Right ventricle myocardium superior (tissue), 1 donor: Measurements from ENCODE around the gene OTOG. TPM values are rescaled to one million over a fixed set of nuclear protein-coding genes. Genes with fewer than 3 reads are reported as not detected.

Experiments used
- ATAC-seq: fragments of 200-7000 bp; cut with Tn5 transposase; one replicate; pipeline ENCODE4 v1.9.1; 2020; ENCODE audit warnings: mild to moderate bottlenecking; ENCODE audit not compliant: poor library complexity
- DNase-seq: peaks from one replicate; pipeline ENCODE4 v3.0.0-alpha.2; 2020
- intact Hi-C: fragments of 100-400 bp; cut with DNase I; formaldehyde crosslinking; loops from one replicate; pipeline ENCODE4 v1.11.2; 2022
- total RNA-seq: library from RNA; stranded (reverse); fragmentation: NEBNext Ultra II Directional; extraction: Animal tissue kit (Norgen Biotek cat#: 25700); gene quantifications from one replicate; pipeline ENCODE4 v1.2.1, GENCODE V29; 2021
- donor health status: DM: no; HTN: yes; CAD: no; lungs with severe emphysema.

The OTOG gene
- total RNA-seq, 1 donor from 2014 or later: not detected

DNA sequence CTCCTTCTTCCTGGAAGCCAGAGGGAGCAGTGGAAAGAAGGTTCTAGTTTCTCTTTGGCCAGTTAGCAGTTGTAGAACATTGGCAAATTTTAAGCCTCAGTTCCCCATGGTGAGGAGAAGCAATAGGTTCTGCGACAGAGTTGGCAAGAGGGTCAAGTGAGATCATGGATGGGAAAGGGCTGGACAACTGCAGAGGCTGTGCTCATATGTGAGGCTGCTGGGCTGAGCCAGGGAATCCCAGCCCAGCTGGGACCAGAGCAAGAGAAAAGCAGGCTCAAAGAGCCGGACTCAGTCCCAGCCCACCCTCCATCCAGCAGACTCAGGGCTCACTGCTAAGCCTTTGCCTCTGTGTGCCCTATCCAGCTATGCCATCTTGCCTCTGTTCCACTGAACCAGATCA, 105.5 kb downstream of the OTOG start:
- ATAC-seq (peak; percentile 59), DNase-seq (no peak)
- intact Hi-C loops: no loop called here

GRCh38 chr11:17653611-17654010, 106.6 kb downstream of the OTOG start:
- intact Hi-C loops: no loop called here
- ATAC-seq (no peak), DNase-seq (no peak)

DNA sequence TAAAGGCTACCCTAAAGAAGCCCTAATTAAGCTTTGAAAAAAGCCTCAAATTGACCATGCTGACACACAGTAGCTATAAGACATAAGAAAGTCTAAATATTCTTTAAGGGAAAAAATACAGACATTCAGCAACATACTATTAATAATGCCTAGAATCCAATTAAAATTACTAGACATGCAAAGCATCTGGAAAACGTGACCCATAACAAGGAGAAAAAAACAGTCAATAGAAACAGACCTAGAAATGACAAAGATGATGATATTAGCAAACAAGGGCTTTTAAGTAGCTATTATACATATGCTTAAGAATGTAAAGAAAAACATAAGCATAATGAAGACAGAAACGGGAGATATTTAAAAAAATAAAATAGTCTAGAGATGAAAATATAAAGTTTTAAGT, 108.6 kb downstream of the OTOG start:
- ATAC-seq: no peak
- DNase-seq: no peak
- intact Hi-C loops: no loop called here

GRCh38 chr11:17658211-17658610, 111.2 kb downstream of the OTOG start:
- DNase-seq (no peak), ATAC-seq (no peak)
- intact Hi-C loops: no loop called here

GRCh38 chr11:17668166-17668565, 121.1 kb downstream of the OTOG start:
- DNase-seq (no peak), ATAC-seq (no peak)
- intact Hi-C loops: no loop called here

DNA sequence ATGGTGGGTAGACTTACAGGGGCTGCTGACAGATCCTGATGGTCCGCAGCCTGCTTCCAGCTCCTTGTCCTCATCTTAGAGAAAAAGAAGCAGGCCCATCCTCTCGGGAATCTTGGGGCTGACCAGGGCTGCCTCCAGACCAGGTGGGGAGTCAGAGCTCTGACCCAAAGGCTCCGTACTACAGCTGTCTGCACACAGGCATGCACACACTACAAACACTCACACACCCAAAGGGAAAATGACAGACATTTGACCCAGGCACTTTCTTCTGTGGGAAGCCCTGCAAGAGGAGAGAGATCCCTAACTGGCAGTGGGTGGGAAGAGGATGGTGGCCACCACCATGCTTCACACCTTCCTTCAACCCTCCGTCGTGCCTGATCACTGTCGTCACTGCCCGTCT, 125.4 kb downstream of the OTOG start:
- ATAC-seq (no peak), DNase-seq (no peak)
- intact Hi-C loops: no loop called here

DNA sequence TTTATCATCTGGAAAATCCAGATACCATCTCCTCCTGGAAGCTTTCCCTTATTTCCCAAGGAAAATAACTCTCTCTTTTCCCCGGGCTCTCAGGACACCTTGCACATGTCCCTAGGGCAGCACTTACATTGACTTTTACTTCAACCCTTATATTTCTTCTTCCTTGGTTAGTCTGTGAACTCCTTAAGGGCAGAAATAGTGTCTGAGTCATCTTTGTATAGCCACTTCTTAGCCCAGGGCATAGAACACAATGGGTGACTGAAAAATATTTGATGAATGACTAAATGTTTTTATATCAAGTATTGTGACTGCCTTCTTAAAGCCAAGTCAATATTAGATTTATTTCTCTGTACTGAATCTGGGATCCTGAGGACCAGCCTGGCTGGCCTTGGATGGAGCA, 126.9 kb downstream of the OTOG start:
- ATAC-seq (no peak), DNase-seq (no peak)
- intact Hi-C loops: no loop called here

DNA sequence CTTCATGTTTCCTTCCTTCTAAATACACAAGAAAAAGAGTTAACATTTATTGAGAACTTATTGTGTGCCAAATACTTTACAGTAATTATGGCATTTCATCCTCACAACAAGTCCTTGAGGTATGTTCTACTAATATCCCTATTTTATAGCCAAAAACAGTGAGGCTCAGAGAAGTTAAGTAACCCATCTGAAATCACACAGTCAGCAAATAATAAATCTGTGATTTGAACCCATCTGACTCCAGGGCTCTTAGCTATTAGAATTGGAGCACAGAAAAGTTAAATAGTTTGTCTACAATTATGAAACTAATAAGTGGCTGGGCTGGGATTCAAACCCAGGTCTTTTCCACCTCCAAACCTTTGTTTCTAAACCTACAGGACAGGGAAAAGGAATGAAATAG, 135.8 kb downstream of the OTOG start:
- intact Hi-C loops: no loop called here
- ATAC-seq: no peak
- DNase-seq: no peak

DNA sequence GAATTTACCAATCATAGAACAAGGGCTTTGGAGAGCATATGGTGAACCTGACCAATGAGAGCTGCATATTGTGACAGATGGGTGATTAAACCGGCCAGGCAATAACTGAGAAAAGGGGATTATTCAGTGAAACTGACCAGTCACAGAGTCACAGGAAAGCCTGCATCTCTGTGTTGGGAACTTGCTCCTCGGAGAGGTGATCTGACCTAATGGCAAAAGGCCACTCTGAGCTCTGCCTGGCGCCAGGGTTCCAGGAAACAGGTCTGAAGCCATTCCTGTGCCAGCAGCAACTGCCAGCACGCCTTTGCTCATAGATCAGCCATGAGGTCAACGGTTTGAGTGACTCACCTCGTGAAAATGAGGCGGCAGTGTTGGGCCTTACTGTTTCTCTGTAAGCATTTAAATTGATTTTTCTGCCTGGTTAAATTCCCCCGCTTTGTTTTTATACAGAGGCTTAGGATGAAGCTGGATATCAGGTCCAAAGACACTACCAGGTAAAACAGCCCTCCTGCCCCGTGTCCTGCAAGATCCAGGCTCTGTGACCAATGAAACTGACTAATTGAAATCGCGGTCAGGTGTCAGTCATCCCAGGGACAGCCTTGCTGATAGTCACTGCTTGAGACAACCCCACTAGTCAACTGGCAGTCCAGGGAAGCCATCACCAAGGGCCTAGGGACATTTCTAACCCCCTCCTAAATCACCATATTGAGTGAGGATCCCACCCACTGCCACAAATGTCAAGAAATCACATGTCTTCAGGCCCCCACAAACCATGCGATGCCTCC, 136.5 kb downstream of the OTOG start:
- intact Hi-C loops: no loop called here
- no peak for ATAC-seq
- no peak for DNase-seq

DNA sequence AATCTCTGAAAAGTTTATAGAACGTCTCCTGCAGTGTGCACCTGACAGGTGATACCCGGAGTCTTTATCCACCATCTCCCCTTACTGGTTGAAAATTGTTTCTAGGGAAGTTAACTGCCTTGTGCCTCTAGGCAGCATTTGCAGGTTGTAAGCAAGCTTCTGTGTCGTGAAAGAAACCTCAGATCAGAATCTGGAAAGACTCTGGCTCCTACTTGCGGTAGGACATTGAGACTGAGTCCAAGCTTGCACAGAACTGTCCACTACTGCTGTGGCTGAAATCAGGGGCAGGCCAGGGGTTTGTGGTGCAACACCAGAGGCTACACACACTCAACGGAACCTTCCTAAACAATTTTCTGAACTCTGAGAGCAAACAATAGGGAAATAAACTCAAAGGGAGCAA, 137.5 kb downstream of the OTOG start:
- ATAC-seq (no peak), DNase-seq (no peak)
- intact Hi-C loops: no loop called here

GRCh38 chr11:17686231-17686980, 139.3 kb downstream of the OTOG start:
- DNase-seq: no peak
- ATAC-seq: no peak
- intact Hi-C loops: no loop called here

- intact Hi-C loops: no loop called here
- DNase-seq (no peak), ATAC-seq (no peak)
Observed at GRCh38 chr11:17687946-17688670, 141.0 kb downstream of the OTOG start.

DNA sequence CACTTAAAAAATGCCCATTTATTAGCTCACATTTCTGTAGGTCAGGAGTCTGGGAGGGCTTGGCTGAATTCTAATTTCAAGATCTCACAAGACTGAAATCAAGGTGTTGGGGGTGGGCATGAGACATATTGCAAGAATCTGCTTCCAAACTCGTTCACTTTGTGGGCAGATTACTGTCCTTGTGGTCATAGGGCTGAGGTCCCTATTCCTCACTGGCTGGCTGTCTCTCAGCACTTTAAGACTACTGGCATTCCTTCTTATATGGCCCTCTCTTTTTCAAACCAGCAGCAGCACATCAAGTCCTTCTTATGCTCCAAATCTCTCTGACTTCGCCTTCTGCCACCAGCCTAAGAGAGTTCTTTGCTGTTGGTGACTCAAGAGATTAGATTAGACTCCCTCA, 144.5 kb downstream of the OTOG start:
- ATAC-seq: no peak
- intact Hi-C loops: no loop called here
- no peak for DNase-seq

DNA sequence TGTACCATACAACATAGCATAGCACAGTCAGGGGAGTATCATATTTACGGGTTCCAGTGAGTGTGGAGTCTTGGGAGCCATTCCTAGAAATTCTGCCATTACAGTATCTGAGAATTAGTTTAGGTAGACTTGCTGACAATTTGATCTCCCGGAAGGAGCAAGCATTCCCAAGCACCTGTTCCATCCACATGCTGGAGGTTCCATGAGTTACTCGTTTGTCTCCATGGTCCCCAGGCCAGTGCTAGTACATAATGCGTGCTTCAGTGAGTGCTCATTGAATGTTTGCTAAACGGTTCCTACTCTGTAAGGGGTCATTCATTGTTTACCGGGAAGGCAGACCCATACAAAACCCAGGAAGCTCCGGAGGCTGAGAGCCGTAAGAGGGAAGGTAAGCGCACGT, 144.9 kb downstream of the OTOG start:
- no peak for ATAC-seq
- no peak for DNase-seq
- intact Hi-C loops: no loop called here

DNA sequence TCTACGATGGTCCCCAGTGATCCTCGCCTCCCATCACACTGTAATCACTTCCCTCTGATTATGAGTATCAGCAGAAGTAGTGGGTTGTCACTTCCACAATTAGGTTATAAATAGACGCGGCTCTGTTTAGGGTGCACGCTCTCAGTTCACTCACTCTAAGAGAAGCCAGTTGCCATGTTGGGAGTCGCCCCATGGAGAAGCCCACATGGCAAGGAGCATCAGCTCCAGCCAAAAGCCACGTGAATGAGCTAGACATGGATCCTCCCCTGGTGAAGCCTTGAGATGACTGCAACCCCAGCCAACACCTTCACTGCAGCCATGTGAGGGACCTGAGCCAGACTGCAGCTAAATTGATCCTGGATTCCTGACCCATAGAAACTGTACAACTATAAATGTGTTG, 145.9 kb downstream of the OTOG start:
- intact Hi-C loops: no loop called here
- no peak for ATAC-seq
- no peak for DNase-seq

GRCh38 chr11:17693531-17693930, 146.5 kb downstream of the OTOG start:
- ATAC-seq: no peak
- DNase-seq: no peak
- intact Hi-C loops: no loop called here

DNA sequence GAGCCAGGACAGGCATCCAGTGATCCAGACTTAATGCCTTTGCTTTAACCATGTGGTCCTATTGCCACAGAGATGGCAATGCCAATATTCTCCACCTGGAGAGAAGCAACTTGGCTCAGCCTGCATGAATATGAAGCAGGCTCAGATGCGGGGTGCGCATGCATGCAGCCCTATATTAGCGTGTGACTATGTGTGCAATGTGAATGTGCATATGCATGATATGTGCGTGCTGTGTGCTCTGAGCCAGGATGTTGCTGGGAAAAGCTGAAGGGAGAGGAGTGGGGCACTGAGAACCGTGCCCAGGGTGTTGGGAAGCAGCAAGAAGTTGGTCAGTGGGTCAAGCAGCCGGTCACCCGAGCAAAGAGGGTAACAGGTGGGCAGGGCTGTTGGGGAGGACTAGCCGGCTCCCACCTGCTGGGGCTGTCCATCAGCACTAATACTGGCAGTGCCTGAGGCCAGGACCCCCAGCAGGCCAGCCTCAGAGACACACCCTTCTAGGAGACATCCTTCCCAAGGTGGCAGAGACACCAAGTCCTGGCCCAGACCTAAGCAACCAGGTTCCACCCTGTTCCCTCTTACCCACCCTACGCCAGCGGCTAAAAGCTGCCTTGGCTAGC, 147.5 kb downstream of the OTOG start:
- intact Hi-C loops: no loop called here
- no peak for DNase-seq
- ATAC-seq: no peak

DNA sequence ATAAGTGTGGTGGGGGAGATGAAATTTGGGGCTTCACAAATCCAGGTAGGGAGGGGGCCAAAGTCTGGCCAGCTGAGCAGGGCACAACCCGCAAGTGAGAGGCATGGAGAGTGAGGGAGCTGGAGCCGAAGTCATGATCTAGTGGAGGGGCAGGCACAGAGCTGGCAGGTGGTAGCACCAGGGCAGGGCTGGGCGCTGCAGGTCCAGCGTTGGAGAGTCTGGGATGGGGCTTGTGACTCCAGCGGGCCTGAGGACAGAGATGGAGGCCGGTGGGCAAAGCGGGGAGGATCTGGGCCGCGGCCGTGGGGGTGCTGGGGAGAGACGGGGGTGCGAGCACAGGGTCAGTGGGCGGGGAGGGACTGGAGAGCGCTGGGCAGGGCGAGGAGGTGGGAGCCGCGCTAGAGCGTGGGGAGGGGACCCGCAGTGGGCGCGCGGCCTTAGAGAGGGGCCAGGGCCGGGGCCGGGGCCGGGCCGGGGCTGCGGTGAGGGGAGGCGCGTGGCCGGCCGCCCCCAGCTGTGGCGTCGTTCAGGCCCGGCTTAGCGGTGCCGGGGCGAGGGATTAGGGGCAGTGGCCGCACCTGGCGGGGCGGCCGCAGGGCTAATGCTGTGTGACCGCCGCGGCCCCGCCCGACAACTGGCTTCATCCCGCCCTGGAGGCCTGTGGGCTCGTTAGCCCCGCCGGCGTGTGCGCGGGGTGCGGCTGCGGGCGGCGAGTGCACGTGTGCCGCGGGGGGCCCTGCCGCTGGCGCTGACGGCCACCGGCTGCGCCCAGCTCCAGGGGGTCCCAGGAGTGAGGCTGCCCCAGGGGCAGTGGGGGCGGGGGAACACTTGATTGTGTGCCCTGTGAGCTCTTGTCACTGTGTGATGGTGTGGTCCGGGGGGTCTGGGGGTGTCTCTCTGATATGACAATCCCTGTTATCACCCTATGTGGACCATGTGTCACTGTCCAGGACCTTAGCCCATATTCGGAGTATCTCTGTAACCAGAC, 148.7 kb downstream of the OTOG start:
- DNase-seq: no peak
- no peak for ATAC-seq
- intact Hi-C loops: no loop called here
